Adrenal gland (tissue), 12 donors: Measurements from ENCODE around the gene ZNF8. TPM values are rescaled to one million over a fixed set of nuclear protein-coding genes. Genes with fewer than 3 reads are reported as not detected.
A peak's percentile ranks its signal among the peaks of the same experiment; 100 is the strongest.

Experiments
- DNase-seq, 7 donors: peaks; one replicate each; pipeline ENCODE4 v3.0.0-alpha.2; 2019 to 2020
- H3K27ac ChIP-seq, 5 donors: fragments of 200-600 bp; sonication (generic) in 4 of 5; 1 replicate in 3 of 5; 2 replicates in 2 of 5; pipeline versions ENCODE4 v1.5.1 to v1.8.0; 2016 to 2020; ENCODE audit warnings: mild to moderate bottlenecking in 1 of 5
- H3K27me3 ChIP-seq: fragments of 200-600 bp; 2 replicates; pipeline ENCODE4 v1.8.0; 2021
- H3K36me3 ChIP-seq, 2 donors: fragments of 200-600 bp; replicated peaks in 1 of 2; 1 replicate in 1 of 2; 2 replicates in 1 of 2; pipeline versions ENCODE4 v1.5.1 to v1.8.0; 2018 to 2022
- H3K4me1 ChIP-seq, 2 donors: fragments of 200-600 bp; replicated peaks in 1 of 2; 1 replicate in 1 of 2; 2 replicates in 1 of 2; pipeline versions ENCODE4 v1.5.1 to v1.8.0; 2018 to 2021
- H3K4me3 ChIP-seq, 4 donors: fragments of 200-600 bp; sonication (generic) in 3 of 4; one replicate each; pipeline ENCODE4 v1.5.1; 2016 to 2018
- H3K9me3 ChIP-seq, 3 donors: fragments of 200-600 bp; sonication (generic) in 1 of 3; replicated peaks in 1 of 3; 1 replicate in 2 of 3; 2 replicates in 1 of 3; pipeline versions ENCODE4 v1.5.1 to v1.8.0; 2016 to 2021
- POLR2A ChIP-seq, 2 donors: fragments of 450-650 bp; IDR thresholded peaks; one replicate each; pipeline ENCODE4 v1.6.1; 2017; ENCODE audit warnings: antibody characterized with exemption in 2 of 2, mild to moderate bottlenecking in 2 of 2, moderate library complexity in 1 of 2
- WGBS, 4 donors: extraction: QIAGEN DNeasy Blood & Tissue Kit in 2 of 4; methylation state at CpG; one replicate each; pipeline versions ENCODE4 v1.1.5 to v1.1.7; 2013 to 2017; 5-methylcytosine and 5-hydroxymethylcytosine counted together
- intact Hi-C, 2 donors: fragments of 100-400 bp; cut with DNase I; formaldehyde crosslinking; loops; one replicate each; pipeline versions ENCODE4 v1.14.1 to v1.15.0; 2022 to 2023
- polyA plus RNA-seq, 3 donors: library from polyadenylated mRNA; stranded (reverse); fragments of 200-250 nt in 2 of 3; fragments of 350-450 nt in 1 of 3; fragmentation: Illumina TruSeq in 1 of 3; extraction: RNeasy Lipid Tissue Mini Kit (QIAGEN cat#74804) in 1 of 3; gene quantifications; one replicate each; pipeline ENCODE4 v1.2.3, GENCODE V29; 2013 to 2014
- total RNA-seq, 9 donors: library from RNA; depleted of rRNA in 4 of 9; stranded (reverse); fragments of >200 nt in 4 of 9; fragments of 120-200 nt in 1 of 9; fragmentation: NEBNext Ultra II Directional in 1 of 9; extraction: Animal tissue kit (Norgen Biotek cat#: 25700) in 1 of 9; gene quantifications; one replicate each; pipeline versions ENCODE4 v1.1.0 to v1.2.4, GENCODE V29; 2013 to 2023
- TF ChIP-seq, protein P1 (sequence below), 6 experiments: fragments of 450-650 bp in 4 of 6; fragments of 200-600 bp in 2 of 6; sonication (generic) in 1 of 6; IDR thresholded peaks; 1 replicate in 5 of 6; 2 replicates in 1 of 6; pipeline versions ENCODE4 v1.5.1 to v1.8.0; 2016 to 2021; ENCODE audit warnings: antibody characterized with exemption in 6 of 6, mild to moderate bottlenecking in 2 of 6, moderate library complexity in 1 of 6
- donor health status: healthy with polysubstance abuse.
- donor health status: Bipolar disorder and iron deficiency.
- donor health status: DM: yes; HTN: yes; CAD: no.
- donor health status: DM: no; HTN: no; CAD: no.
- donor health status: DM: no; HTN: no; CAD: no.
- donor health status: DM: yes; HTN: yes; CAD: no.

ZNF8 gene
- total and polyA plus RNA-seq, 12 donors: 1.6 to 8.6 (median 6.6) TPM

DNA sequence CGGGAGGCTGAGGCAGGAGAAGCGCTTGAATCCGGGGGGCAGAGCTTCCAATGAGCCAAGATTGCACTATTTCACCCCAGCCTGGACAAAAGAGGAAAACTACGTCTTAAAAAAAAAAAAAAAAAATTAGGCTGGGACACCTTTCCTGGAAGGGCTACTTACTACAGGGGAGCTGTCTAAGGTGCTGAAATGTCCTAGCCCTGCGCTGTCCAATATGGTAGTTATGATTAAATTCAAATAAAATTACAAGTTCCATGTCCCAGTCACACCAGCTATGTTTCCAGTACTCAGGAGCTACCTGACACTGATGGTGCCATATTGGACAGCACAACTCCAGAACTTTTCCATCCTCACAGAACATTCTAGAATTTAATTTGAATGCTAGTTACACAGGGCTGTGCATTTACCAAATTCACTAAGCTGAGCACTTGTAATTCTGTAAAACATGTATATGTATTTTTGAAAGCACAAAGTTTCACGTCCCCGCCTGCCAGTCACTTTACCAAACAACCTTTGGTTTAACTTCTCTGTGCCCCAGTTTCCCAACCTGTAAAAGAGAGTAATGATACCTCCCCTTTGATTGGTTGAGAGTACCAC is 38.8 kb downstream of the ZNF8 start:
- no peak overlapping the region for H3K27ac ChIP-seq
- peaks cover 0 to 27% of the 10 kb centered on the region in 2 donors for H3K36me3 ChIP-seq
- no peak for DNase-seq
- H3K4me3 ChIP-seq: no peak overlapping the region
- H3K9me3 ChIP-seq: no peaks in the 10 kb centered on the region
- H3K27me3 ChIP-seq: no peaks in the 10 kb centered on the region
- intact Hi-C loops: no loop called here
- 59 to 68% (median 61%) methylated on average over 7 of the region's 7 CpGs for WGBS, 4 donors
- TF ChIP-seq, protein P1, sequence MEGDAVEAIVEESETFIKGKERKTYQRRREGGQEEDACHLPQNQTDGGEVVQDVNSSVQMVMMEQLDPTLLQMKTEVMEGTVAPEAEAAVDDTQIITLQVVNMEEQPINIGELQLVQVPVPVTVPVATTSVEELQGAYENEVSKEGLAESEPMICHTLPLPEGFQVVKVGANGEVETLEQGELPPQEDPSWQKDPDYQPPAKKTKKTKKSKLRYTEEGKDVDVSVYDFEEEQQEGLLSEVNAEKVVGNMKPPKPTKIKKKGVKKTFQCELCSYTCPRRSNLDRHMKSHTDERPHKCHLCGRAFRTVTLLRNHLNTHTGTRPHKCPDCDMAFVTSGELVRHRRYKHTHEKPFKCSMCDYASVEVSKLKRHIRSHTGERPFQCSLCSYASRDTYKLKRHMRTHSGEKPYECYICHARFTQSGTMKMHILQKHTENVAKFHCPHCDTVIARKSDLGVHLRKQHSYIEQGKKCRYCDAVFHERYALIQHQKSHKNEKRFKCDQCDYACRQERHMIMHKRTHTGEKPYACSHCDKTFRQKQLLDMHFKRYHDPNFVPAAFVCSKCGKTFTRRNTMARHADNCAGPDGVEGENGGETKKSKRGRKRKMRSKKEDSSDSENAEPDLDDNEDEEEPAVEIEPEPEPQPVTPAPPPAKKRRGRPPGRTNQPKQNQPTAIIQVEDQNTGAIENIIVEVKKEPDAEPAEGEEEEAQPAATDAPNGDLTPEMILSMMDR (IDR thresholded peaks at IDR 0.05): no peak
- no peak for TF ChIP-seq POLR2A (IDR thresholded peaks at IDR 0.05)
- H3K4me1 ChIP-seq: no peaks in the 10 kb centered on the region

DNA sequence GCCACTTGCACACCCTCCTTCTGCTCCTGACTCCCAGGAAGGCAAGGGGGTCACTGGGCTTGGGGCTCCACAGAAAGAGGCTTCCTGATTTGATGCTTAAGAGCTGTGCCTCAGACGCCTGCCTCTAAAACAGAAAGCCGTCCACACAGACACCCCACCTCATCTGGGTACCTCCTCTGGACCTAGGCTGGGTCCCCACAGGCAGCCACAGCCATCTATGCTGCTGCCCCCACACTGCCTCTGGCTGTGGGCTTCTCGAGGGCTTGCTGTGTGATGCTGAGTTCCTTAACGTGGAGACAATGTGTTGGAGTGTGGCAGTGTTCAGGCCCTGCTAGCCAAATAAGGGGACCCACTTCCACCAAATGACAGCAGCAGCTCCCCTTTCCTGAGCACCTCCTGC is 39.5 kb downstream of the ZNF8 start:
- 76 to 85% (median 85%) methylated on average over 3 to 4 of the region's 4 CpGs for WGBS, 4 donors
- no peaks in the 10 kb centered on the region for H3K9me3 ChIP-seq
- H3K27me3 ChIP-seq: no peaks in the 10 kb centered on the region
- TF ChIP-seq, protein P1 (IDR thresholded peaks at IDR 0.05): no peak
- no peak for TF ChIP-seq POLR2A (IDR thresholded peaks at IDR 0.05)
- H3K4me1 ChIP-seq: no peaks in the 10 kb centered on the region
- no peak overlapping the region for H3K4me3 ChIP-seq
- DNase-seq: no peak
- intact Hi-C loops: no loop called here
- peaks cover 0 to 20% of the 10 kb centered on the region in 2 donors for H3K36me3 ChIP-seq
- no peak overlapping the region for H3K27ac ChIP-seq

DNA sequence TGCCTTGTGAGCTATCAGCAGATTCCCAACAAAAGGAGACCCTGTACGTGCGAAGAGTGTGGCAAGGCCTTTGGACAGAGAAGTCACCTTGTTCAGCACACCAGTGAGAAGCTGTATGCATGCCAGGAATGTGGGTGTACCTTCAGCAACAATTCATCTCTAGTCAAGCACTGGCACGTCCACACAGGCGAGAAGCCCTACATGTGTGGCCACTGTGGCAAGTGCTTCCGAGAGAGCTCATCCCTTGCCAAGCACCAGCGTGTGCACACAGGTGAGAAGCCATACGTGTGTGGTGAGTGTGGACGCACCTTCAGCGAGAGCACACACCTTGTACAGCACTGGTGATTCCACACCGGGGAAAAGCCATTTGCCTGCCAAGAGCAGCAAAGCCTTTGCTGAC is 40.5 kb downstream of the ZNF8 start:
- no peak overlapping the region for H3K4me3 ChIP-seq
- intact Hi-C loops: no loop called here
- no peaks in the 10 kb centered on the region for H3K9me3 ChIP-seq
- no peaks in the 10 kb centered on the region for H3K27me3 ChIP-seq
- TF ChIP-seq POLR2A (IDR thresholded peaks at IDR 0.05): no peak
- TF ChIP-seq, protein P1 (IDR thresholded peaks at IDR 0.05): no peak
- H3K36me3 ChIP-seq: peaks cover 0 to 13% of the 10 kb centered on the region in 2 donors
- no peak overlapping the region for H3K27ac ChIP-seq
- no peaks in the 10 kb centered on the region for H3K4me1 ChIP-seq
- no peak for DNase-seq
- WGBS, 4 donors: 93 to 100% (median 95%) methylated on average over 3 to 10 of the region's 10 CpGs

DNA sequence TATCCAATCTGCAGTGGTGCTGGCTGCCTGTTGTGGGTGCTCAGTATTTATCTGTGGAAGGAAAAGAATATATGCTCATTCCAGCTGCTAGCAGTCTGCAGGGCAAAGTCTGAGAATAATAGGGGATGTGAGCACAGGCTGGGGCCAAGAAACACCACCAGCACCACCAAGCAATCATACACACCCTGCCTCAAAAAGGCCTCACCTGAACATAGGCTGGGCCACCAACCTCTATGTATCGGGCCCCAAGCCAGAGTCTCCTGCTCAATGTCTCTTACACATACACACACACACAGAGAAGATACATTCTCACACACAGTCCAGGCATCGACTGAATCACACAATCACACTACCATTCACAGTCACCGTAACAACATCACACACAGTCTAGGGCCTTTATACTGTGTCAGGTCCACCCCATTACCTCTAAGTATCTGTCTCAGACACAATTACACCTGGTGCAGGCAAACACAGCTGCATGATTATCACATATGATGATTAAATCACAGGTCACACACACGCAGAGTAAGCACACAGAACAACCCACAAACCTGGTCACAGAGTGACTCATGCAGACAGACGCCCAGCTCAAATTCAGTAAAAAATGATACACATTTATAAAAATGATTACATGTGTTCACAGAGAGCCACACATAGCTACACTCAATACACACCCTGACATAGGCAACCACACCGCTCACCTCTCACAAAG is 46.7 kb downstream of the ZNF8 start:
- no peaks in the 10 kb centered on the region for H3K9me3 ChIP-seq
- WGBS, 4 donors: 73 to 88% (median 83%) methylated on average over 6 of the region's 6 CpGs
- H3K4me1 ChIP-seq: peaks cover 0 to 23% of the 10 kb centered on the region in 2 donors
- TF ChIP-seq, protein P1 (IDR thresholded peaks at IDR 0.05): no peak
- no peak for TF ChIP-seq POLR2A (IDR thresholded peaks at IDR 0.05)
- peak overlapping the region in 1 of 4 donors; percentile 64 for H3K4me3 ChIP-seq
- no peaks in the 10 kb centered on the region for H3K27me3 ChIP-seq
- intact Hi-C loops: no loop called here
- no peak for DNase-seq
- H3K36me3 ChIP-seq: peaks cover 0 to 4% of the 10 kb centered on the region in 2 donors
- H3K27ac ChIP-seq: no peak overlapping the region
